Mucosa of descending colon (tissue), 3 donors: ENCODE results near the gene MRPL57. TPM values are rescaled to one million over a fixed set of nuclear protein-coding genes. Genes with fewer than 3 reads are reported as not detected.
A peak's percentile ranks its signal among the peaks of the same experiment; 100 is the strongest.

Experiments used
- ATAC-seq: fragments of 200-7000 bp; cut with Tn5 transposase; one replicate; pipeline ENCODE4 v1.9.1; 2020; ENCODE audit warnings: mild to moderate bottlenecking, moderate library complexity
- DNase-seq, 3 donors: peaks; one replicate each; pipeline ENCODE4 v3.0.0-alpha.2; 2020
- H3K36me3 ChIP-seq: fragments of 200-600 bp; one replicate; pipeline ENCODE4 v1.8.0; 2021; ENCODE audit warnings: low read depth, mild to moderate bottlenecking
- H3K4me1 ChIP-seq: fragments of 200-600 bp; one replicate; pipeline ENCODE4 v1.8.0; 2021; ENCODE audit warnings: low read depth, mild to moderate bottlenecking
- H3K4me3 ChIP-seq: fragments of 200-600 bp; one replicate; pipeline ENCODE4 v1.8.0; 2021; ENCODE audit warnings: mild to moderate bottlenecking
- H3K9me3 ChIP-seq: fragments of 200-600 bp; one replicate; pipeline ENCODE4 v1.8.0; 2021; ENCODE audit warnings: mild to moderate bottlenecking
- CTCF ChIP-seq: fragments of 200-600 bp; IDR thresholded peaks from one replicate; pipeline ENCODE4 v1.8.0; 2022; ENCODE audit warnings: antibody characterized with exemption, mild to moderate bottlenecking
- intact Hi-C, 2 donors: fragments of 100-400 bp; cut with DNase I in 1 of 2; cut with micrococcal nuclease in 1 of 2; formaldehyde crosslinking; loops; one replicate each; pipeline versions ENCODE4 v1.11.0 to v1.11.1; 2022; cut with DNase I, micrococcal nuclease
- total RNA-seq, 3 donors: library from RNA; stranded (reverse); fragmentation: NEBNext Ultra II Directional in 2 of 3; extraction: Animal tissue kit (Norgen Biotek cat#: 25700) in 2 of 3; gene quantifications; one replicate each; pipeline versions ENCODE4 v1.2.1 to v1.2.4, GENCODE V29; 2021 to 2023
- donor health status: DM: no; HTN: no; CAD: no; lungs with moderate emphysema.
- donor health status: DM: no; HTN: no; CAD: no.
- donor health status: DM: no; HTN: yes; CAD: no.

MRPL57 gene
- total RNA-seq, 3 donors from 2014 or later: 11.9 to 16.1 (median 13.8) TPM

GRCh38 chr13:21138561-21138960 lies 37.9 kb upstream of the MRPL57 start:
- no peak for TF ChIP-seq CTCF
- no peak overlapping the region for H3K4me3 ChIP-seq
- ATAC-seq (no peak), DNase-seq (no peak)
- intact Hi-C loops: no loop called here
- no peaks in the 10 kb centered on the region for H3K9me3 ChIP-seq
- H3K36me3 ChIP-seq: peaks cover 5% of the 10 kb centered on the region
- H3K4me1 ChIP-seq: peaks cover 27% of the 10 kb centered on the region

- H3K9me3 ChIP-seq: no peaks in the 10 kb centered on the region
- intact Hi-C loops: no loop called here
- H3K4me1 ChIP-seq: peaks cover 25% of the 10 kb centered on the region
- DNase-seq (peak in 2 of 3 donors; percentile 35 to 42), ATAC-seq (no peak)
- no peak for TF ChIP-seq CTCF
- no peak overlapping the region for H3K4me3 ChIP-seq
- H3K36me3 ChIP-seq: peaks cover 5% of the 10 kb centered on the region
Observed at GRCh38 chr13:21139374-21139773, 37.1 kb upstream of the MRPL57 start.

DNA sequence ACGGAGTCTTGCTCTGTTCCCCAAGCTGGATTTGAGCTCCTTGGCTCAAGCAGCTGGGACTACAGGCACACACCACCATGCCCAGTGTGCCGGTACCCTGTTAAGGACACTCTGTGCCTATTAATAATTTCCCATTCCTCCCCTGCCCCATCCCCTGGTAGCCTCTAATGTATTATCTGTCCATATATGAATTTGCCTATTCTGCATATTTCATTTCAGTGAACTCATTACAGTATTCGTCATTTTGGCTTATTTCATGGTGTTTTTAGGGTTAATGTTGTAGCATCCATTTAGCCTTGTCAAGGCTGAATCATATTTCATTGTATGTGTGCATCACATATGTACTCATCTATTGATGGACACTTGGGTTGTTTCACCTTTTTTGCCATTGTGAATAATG lies 33.7 kb upstream of the MRPL57 start:
- DNase-seq (no peak), ATAC-seq (no peak)
- Histone ChIP-seq H3K9me3 (no peaks in the 10 kb centered on the region), H3K4me1 (peaks cover 23% of the 10 kb centered on the region), H3K36me3 (peaks cover 5% of the 10 kb centered on the region), H3K4me3 (no peak overlapping the region)
- intact Hi-C loops: no loop called here
- TF ChIP-seq CTCF: no peak

DNA sequence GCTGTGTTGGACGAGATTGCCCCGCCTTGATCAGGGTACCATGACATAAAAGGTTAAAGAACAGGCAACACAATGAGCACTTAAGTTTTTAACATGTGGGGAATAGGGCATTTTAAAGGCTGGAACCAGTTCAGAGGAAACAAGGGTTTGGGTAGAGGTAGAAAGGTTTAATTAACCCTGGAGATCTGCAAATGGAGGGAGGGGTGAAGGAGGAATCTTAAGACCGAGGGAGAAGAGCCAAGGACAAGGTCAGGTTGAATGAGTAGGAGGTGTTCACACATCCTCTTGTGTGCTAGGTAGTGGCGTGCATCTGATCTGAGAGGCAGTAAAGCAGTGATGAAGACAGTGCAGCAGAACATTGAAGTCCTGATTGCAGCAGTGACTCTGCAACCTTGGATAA lies 28.6 kb upstream of the MRPL57 start:
- H3K36me3 ChIP-seq: peaks cover 5% of the 10 kb centered on the region
- H3K9me3 ChIP-seq: no peaks in the 10 kb centered on the region
- intact Hi-C loops: no loop called here
- H3K4me1 ChIP-seq: peaks cover 2% of the 10 kb centered on the region
- H3K4me3 ChIP-seq: no peak overlapping the region
- ATAC-seq (no peak), DNase-seq (no peak)
- no peak for TF ChIP-seq CTCF

DNA sequence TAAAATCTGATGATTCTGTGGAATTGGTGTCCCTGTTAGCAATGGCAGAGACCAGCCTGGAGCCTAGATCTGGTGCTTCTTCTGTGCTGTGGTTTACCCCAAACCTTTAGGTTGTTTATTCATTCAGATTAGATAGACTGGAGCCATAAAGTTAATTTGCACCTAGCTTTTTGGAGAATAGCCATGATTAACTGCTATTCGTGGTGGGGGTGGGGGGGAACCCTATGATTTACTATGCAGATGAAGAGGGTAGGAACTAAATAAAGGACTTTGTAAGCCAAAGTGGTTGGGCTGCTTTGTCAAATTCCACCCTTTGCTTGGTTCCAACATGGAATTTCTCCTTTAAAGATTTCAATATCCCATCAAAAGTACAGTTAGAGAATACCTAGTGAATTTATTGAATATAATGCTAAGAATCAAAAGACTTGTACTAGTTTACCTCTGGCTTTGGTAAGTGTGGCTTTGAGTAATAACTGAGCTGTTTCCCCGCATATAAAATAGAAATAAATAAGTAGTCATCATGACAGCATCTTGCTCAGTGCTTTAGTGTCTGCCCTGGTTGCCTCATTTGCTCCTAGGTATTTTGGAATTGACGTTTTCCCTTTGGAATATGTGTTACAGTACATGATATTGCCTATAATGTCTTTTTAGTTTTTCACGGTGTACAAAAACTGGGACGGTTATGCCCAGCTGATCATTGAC lies 27.8 kb upstream of the MRPL57 start:
- H3K4me3 ChIP-seq: no peak overlapping the region
- no peak for TF ChIP-seq CTCF
- peaks cover 5% of the 10 kb centered on the region for H3K36me3 ChIP-seq
- DNase-seq (no peak), ATAC-seq (no peak)
- intact Hi-C loops: no loop called here
- H3K9me3 ChIP-seq: no peaks in the 10 kb centered on the region
- H3K4me1 ChIP-seq: no peaks in the 10 kb centered on the region

DNA sequence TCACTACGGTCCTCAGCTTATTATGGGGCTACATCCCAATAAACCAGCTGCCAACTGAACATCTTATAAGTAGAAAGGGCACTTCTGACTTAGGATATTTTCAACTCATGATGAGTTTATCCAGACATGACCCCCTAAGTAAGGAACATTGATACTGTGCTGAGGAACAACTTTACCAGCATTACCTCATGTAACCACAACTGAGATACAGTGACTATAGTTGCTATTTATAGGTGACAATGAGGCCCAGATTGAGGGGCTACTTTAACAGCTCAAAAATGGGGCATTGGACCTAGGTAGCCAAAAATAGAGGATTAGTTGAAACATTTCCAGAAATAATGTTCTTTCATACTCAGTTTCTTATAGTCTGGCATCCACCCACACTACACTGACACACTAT lies 26.9 kb upstream of the MRPL57 start:
- TF ChIP-seq CTCF: no peak
- ATAC-seq (no peak), DNase-seq (no peak)
- Histone ChIP-seq H3K4me1 (no peaks in the 10 kb centered on the region), H3K36me3 (peaks cover 5% of the 10 kb centered on the region), H3K4me3 (no peak overlapping the region), H3K9me3 (no peaks in the 10 kb centered on the region)
- intact Hi-C loops: no loop called here
